ENCODE results near the gene PARP12. TPM values are rescaled to one million over a fixed set of nuclear protein-coding genes. Genes with fewer than 3 reads are reported as not detected.

Gene PARP12
- total and polyA plus RNA-seq, 2 of the 8 experiments (the other 6 are each of a cell fraction or from before 2014, with no cell fraction given) = 9.0 to 21.5 TPM

- H3K23me2 ChIP-seq (ENCODE audit: low read depth, low read length) = peaks cover 5% of the 10 kb centered on the region; the same call in 1 of the 2 replicates
- no peaks in the 10 kb centered on the region for H3K36me3 ChIP-seq (ENCODE audit: control insufficient read depth in 2 of 4, insufficient read depth in 4 of 4, low read length in 3 of 4)
- CTCF ChIA-PET (ENCODE audit: partially characterized antibody) = interaction anchor here (0.8 kb wide), 1 partner anchor 9 kb away, joined by 3 read pairs; no protein-coding TSS in a partner anchor
- no peak overlapping the region for H4K8ac ChIP-seq (ENCODE audit: extremely low read depth, insufficient read depth, low read length)
- peaks cover 0 to 2% of the 10 kb centered on the region in 2 experiments for H4K20me1 ChIP-seq (replicated peaks in 1 of 2; ENCODE audit: control insufficient read depth in 1 of 2, insufficient read depth in 2 of 2, low read length in 2 of 2)
- 90% methylated on average over 12 of the region's 12 CpGs; no CpG with 5 or more reads in 1 of the 2 experiments for WGBS, 2 experiments (ENCODE audit: extremely low coverage in 1 of 2, insufficient coverage in 1 of 2, insufficient read length in 1 of 2, insufficient replicate concordance in 2 of 2, low coverage in 1 of 2, low lambda C conversion rate in 2 of 2, missing lambda C conversion rate in 1 of 2)
- H3K4me2 ChIP-seq (ENCODE audit: insufficient read depth in 1 of 2, low read depth in 2 of 2, low read length in 2 of 2) = no peak overlapping the region
- no peak overlapping the region for H2BK20ac ChIP-seq (ENCODE audit: low read length)
- H3K14ac ChIP-seq (ENCODE audit: insufficient read length) = no peak overlapping the region
- no peak overlapping the region for H3K18ac ChIP-seq (ENCODE audit: extremely low read depth, low read length)
- H3K4me3 ChIP-seq (ENCODE audit: extremely low read depth in 1 of 4, insufficient read depth in 2 of 4, low read depth in 3 of 4, low read length in 4 of 4) = no peak overlapping the region
- H2AFZ ChIP-seq (ENCODE audit: low read length) = no peak overlapping the region
- DNase-seq (ENCODE audit: low read depth in 1 of 2, low spot score in 2 of 2) (peak in 1 of 2 experiments; percentile 27), FAIRE-seq (no peak)
- H3K56ac ChIP-seq (replicated peaks; ENCODE audit: insufficient read length, low read depth, low read length) = no peak overlapping the region
- no peak overlapping the region for H3K9ac ChIP-seq (replicated peaks in 1 of 4; ENCODE audit: extremely low read depth in 1 of 4, low read depth in 3 of 4, low read length in 3 of 4)
- no peak overlapping the region for H3K27ac ChIP-seq (ENCODE audit: low read depth, low read length)
- H2BK15ac ChIP-seq (ENCODE audit: low read length) = no peak overlapping the region
- H4K91ac ChIP-seq (replicated peaks; ENCODE audit: insufficient read length, low read length) = no peak overlapping the region
- no peaks in the 10 kb centered on the region for H3K79me2 ChIP-seq (ENCODE audit: control insufficient read depth in 1 of 2, insufficient read depth in 2 of 2, low read length in 2 of 2)
- H3K9me3 ChIP-seq (ENCODE audit: insufficient read depth in 2 of 2, low read depth in 1 of 2, low read length in 1 of 2) = no peaks in the 10 kb centered on the region
- H2BK120ac ChIP-seq (replicated peaks; ENCODE audit: low read depth, low read length) = no peak overlapping the region
- POLR2A ChIA-PET (ENCODE audit: partially characterized antibody) = interaction anchor here (1.5 kb wide), 1 partner anchor 8 kb away, joined by 4 read pairs; no protein-coding TSS in a partner anchor
- H4K5ac ChIP-seq (ENCODE audit: insufficient read length, low read depth, low read length) = no peak overlapping the region
- no peak overlapping the region for H3K23ac ChIP-seq (ENCODE audit: insufficient read length)
- no peaks in the 10 kb centered on the region for H3K79me1 ChIP-seq (ENCODE audit: low read depth, low read length)
- no peak overlapping the region for H2AK5ac ChIP-seq (ENCODE audit: low read depth, low read length)
- peaks cover 0 to 29% (median 23%) of the 10 kb centered on the region in 4 experiments; a peak in 6 of 7 replicates for H3K27me3 ChIP-seq (replicated peaks in 1 of 4; ENCODE audit: control insufficient read depth in 3 of 4, extremely low read depth in 1 of 4, insufficient read depth in 3 of 4, low read length in 3 of 4)
- H2BK12ac ChIP-seq (ENCODE audit: low read depth, low read length) = no peak overlapping the region
- no peak overlapping the region for H3K4ac ChIP-seq (replicated peaks; ENCODE audit: insufficient read length, low read depth, low read length)
- H2BK5ac ChIP-seq (ENCODE audit: low read depth, low read length) = no peak overlapping the region
- H3K4me1 ChIP-seq (replicated peaks in 1 of 4; ENCODE audit: control insufficient read depth in 3 of 4, insufficient read depth in 4 of 4, low read length in 3 of 4) = peaks cover 0 to 2% (median 0%) of the 10 kb centered on the region in 4 experiments; a peak in 2 of 7 replicates
- TF ChIP-seq MAX (IDR thresholded peaks at IDR 0.05) (no peak), SP1 (IDR thresholded peaks at IDR 0.05; ENCODE audit: low read depth, low read length) (no peak), SP2 (IDR thresholded peaks at IDR 0.05; ENCODE audit: low read length) (no peak), EP300 (IDR thresholded peaks at IDR 0.05; ENCODE audit: borderline replicate concordance in 1 of 2, low read depth in 2 of 2, low read length in 2 of 2) (no peak), RAD21 (IDR thresholded peaks at IDR 0.05 in 1 of 2, conservative IDR thresholded peaks at IDR 0.05 in 1 of 2; ENCODE audit: low read depth in 2 of 2, low read length in 2 of 2) (no peak), MAFK (IDR thresholded peaks at IDR 0.05; ENCODE audit: low read depth, low read length) (no peak), TEAD4 (IDR thresholded peaks at IDR 0.05; ENCODE audit: low read depth, low read length) (no peak), SP4 (IDR thresholded peaks at IDR 0.05; ENCODE audit: low read length) (no peak), POU5F1 (IDR thresholded peaks at IDR 0.05; ENCODE audit: low read depth, low read length) (no peak), YY1 (IDR thresholded peaks at IDR 0.05; ENCODE audit: low read depth, low read length) (no peak), SIX5 (IDR thresholded peaks at IDR 0.05; ENCODE audit: low read depth, low read length) (no peak)
Measured at GRCh38 chr7:140059273-140060242, 3.2 kb downstream of the PARP12 start.

Measured in H1 (cell line).